ENCODE results near the gene PRKACG. TPM values are rescaled to one million over a fixed set of nuclear protein-coding genes. Genes with fewer than 3 reads are reported as not detected.

PRKACG gene
- total RNA-seq, 1 donor from 2014 or later = not detected

DNA sequence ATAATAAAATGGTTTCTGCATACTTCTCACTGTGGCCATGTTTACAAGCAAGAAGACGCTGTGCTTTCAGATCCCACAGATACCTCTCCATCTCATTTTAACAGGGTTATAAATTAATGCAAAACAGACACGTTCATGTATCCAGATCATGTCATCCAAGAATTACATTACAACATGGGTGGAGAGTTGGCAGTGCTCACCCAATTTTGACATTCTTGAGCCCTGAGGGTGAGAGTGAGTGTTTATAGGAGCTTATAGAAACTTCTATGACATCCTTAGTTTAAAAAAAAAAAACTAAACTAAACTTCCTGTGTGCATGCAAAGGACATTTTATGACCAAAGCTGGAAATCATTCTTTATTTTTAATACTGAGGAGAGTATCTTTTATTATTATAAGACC, 9.1 kb downstream of the PRKACG start:
- TF ChIP-seq EZH2 (IDR thresholded peaks at IDR 0.05) (no peak), CTCF (IDR thresholded peaks at IDR 0.05) (no peak), EZH2phosphoT487 (IDR thresholded peaks at IDR 0.05) (no peak)
- Mint-ChIP-seq H3K4me3 (no peak overlapping the region), H3K9me3 (no peaks in the 10 kb centered on the region), H3K4me1 (peaks cover 3% of the 10 kb centered on the region), H3K27ac (no peak overlapping the region), H3K27me3 (ENCODE audit: insufficient read depth, low read depth) (peaks cover 6% of the 10 kb centered on the region), H3K36me3 (peaks cover 15% of the 10 kb centered on the region)
- Histone ChIP-seq H3F3A (ENCODE audit: low read depth) (no peaks in the 10 kb centered on the region), H3K27ac (no peak overlapping the region), H3K4me2 (no peak overlapping the region), H3K4me1 (no peaks in the 10 kb centered on the region), H3K9me3 (ENCODE audit: low read depth) (no peaks in the 10 kb centered on the region), H3K9ac (no peak overlapping the region), H3K36me3 (no peaks in the 10 kb centered on the region), H3K79me2 (ENCODE audit: low read depth) (no peaks in the 10 kb centered on the region), H4K20me1 (ENCODE audit: low read depth) (no peaks in the 10 kb centered on the region), H2AFZ (replicated peaks) (no peak overlapping the region), H3K4me3 (no peak overlapping the region), H3K27me3 (no peaks in the 10 kb centered on the region)
- no peak for DNase-seq (ENCODE audit: low spot score)

- peaks cover 7% of the 10 kb centered on the region for H3F3A ChIP-seq (ENCODE audit: low read depth)
- no peak overlapping the region for H3K9ac ChIP-seq
- H3K36me3 ChIP-seq = no peaks in the 10 kb centered on the region
- TF ChIP-seq EZH2 (IDR thresholded peaks at IDR 0.05) (no peak), CTCF (IDR thresholded peaks at IDR 0.05) (no peak), EZH2phosphoT487 (IDR thresholded peaks at IDR 0.05) (no peak)
- peaks cover 13% of the 10 kb centered on the region for H3K36me3 Mint-ChIP-seq
- H3K27me3 Mint-ChIP-seq (ENCODE audit: insufficient read depth, low read depth) = peaks cover 9% of the 10 kb centered on the region
- peak overlapping the region; percentile 2 for H3K27ac Mint-ChIP-seq
- no peak for DNase-seq (ENCODE audit: low spot score)
- H3K27ac ChIP-seq = no peak overlapping the region
- H3K27me3 ChIP-seq = no peaks in the 10 kb centered on the region
- H3K9me3 ChIP-seq (ENCODE audit: low read depth) = no peaks in the 10 kb centered on the region
- no peak overlapping the region for H3K4me2 ChIP-seq
- H2AFZ ChIP-seq (replicated peaks) = no peak overlapping the region
- peaks cover 20% of the 10 kb centered on the region for H3K4me1 Mint-ChIP-seq
- H3K9me3 Mint-ChIP-seq = no peaks in the 10 kb centered on the region
- H3K79me2 ChIP-seq (ENCODE audit: low read depth) = no peaks in the 10 kb centered on the region
- peaks cover 15% of the 10 kb centered on the region for H3K4me1 ChIP-seq
- no peaks in the 10 kb centered on the region for H4K20me1 ChIP-seq (ENCODE audit: low read depth)
- no peak overlapping the region for H3K4me3 ChIP-seq
- no peak overlapping the region for H3K4me3 Mint-ChIP-seq
These were observed 10.9 kb downstream of the PRKACG start for GRCh38 chr9:69003051-69003450.

- Histone ChIP-seq H3K4me3 (no peak overlapping the region), H3K27ac (no peak overlapping the region), H3F3A (ENCODE audit: low read depth) (peaks cover 18% of the 10 kb centered on the region), H2AFZ (replicated peaks) (no peak overlapping the region), H3K4me2 (no peak overlapping the region), H3K4me1 (peaks cover 25% of the 10 kb centered on the region), H4K20me1 (ENCODE audit: low read depth) (no peaks in the 10 kb centered on the region), H3K9me3 (ENCODE audit: low read depth) (no peaks in the 10 kb centered on the region), H3K79me2 (ENCODE audit: low read depth) (no peaks in the 10 kb centered on the region), H3K36me3 (no peaks in the 10 kb centered on the region), H3K9ac (no peak overlapping the region), H3K27me3 (no peaks in the 10 kb centered on the region)
- peaks cover 7% of the 10 kb centered on the region for H3K27me3 Mint-ChIP-seq (ENCODE audit: insufficient read depth, low read depth)
- peaks cover 30% of the 10 kb centered on the region for H3K4me1 Mint-ChIP-seq
- DNase-seq (ENCODE audit: low spot score) = no peak
- H3K27ac Mint-ChIP-seq = no peak overlapping the region
- peaks cover 13% of the 10 kb centered on the region for H3K36me3 Mint-ChIP-seq
- H3K4me3 Mint-ChIP-seq = no peak overlapping the region
- no peaks in the 10 kb centered on the region for H3K9me3 Mint-ChIP-seq
- TF ChIP-seq CTCF (IDR thresholded peaks at IDR 0.05) = no peak
- no peak for TF ChIP-seq EZH2phosphoT487 (IDR thresholded peaks at IDR 0.05)
- TF ChIP-seq EZH2 (IDR thresholded peaks at IDR 0.05) = no peak
These were observed 12.0 kb downstream of the PRKACG start for GRCh38 chr9:69001921-69002320.

All from neural progenitor cell (in vitro differentiated cells).